ENCODE measurements around the gene SIGLEC1.

SIGLEC1 gene

GRCh38 chr20:3729811-3730540 is 17.6 kb upstream of the SIGLEC1 start:
- Histone ChIP-seq H3K4me2 (ENCODE audit: low read depth, low read length) (no peak overlapping the region), H3K9me2 (replicated peaks; ENCODE audit: insufficient read depth, low read length) (no peaks in the 10 kb centered on the region), H3K4me3 (ENCODE audit: low read length) (no peak overlapping the region), H4K20me1 (ENCODE audit: insufficient read depth, low read length) (no peaks in the 10 kb centered on the region), H2AFZ (ENCODE audit: low read length) (no peak overlapping the region), H3K4me1 (ENCODE audit: low read length) (no peaks in the 10 kb centered on the region), H3K27me3 (replicated peaks; ENCODE audit: insufficient read depth, low read length) (peaks cover 43% of the 10 kb centered on the region), H3K36me3 (replicated peaks; ENCODE audit: insufficient read depth, low read length) (no peaks in the 10 kb centered on the region), H3K79me2 (ENCODE audit: low read length) (no peaks in the 10 kb centered on the region), H3K9me3 (replicated peaks; ENCODE audit: insufficient read depth, low read length) (no peaks in the 10 kb centered on the region), H3K27ac (ENCODE audit: low read length) (no peak overlapping the region), H3F3A (ENCODE audit: insufficient read depth, low read length) (no peaks in the 10 kb centered on the region), H3K9ac (ENCODE audit: low read length) (no peak overlapping the region)
- no peak for DNase-seq
- TF ChIP-seq EZH2 (optimal IDR thresholded peaks at IDR 0.05; ENCODE audit: low read depth, low read length), result no peak
- TF ChIP-seq CTCF (IDR thresholded peaks at IDR 0.05; ENCODE audit: low read length), result no peak
- TF ChIP-seq EZH2phosphoT487 (IDR thresholded peaks at IDR 0.05; ENCODE audit: low read length), result no peak

- no peaks in the 10 kb centered on the region for H3K4me1 ChIP-seq (ENCODE audit: low read length)
- no peaks in the 10 kb centered on the region for H3K79me2 ChIP-seq (ENCODE audit: low read length)
- no peak overlapping the region for H3K27ac ChIP-seq (ENCODE audit: low read length)
- H3F3A ChIP-seq (ENCODE audit: insufficient read depth, low read length), result no peaks in the 10 kb centered on the region
- no peaks in the 10 kb centered on the region for H3K9me3 ChIP-seq (replicated peaks; ENCODE audit: insufficient read depth, low read length)
- peaks cover 43% of the 10 kb centered on the region for H3K27me3 ChIP-seq (replicated peaks; ENCODE audit: insufficient read depth, low read length)
- no peak overlapping the region for H3K4me2 ChIP-seq (ENCODE audit: low read depth, low read length)
- TF ChIP-seq CTCF (IDR thresholded peaks at IDR 0.05; ENCODE audit: low read length) (no peak), EZH2 (optimal IDR thresholded peaks at IDR 0.05; ENCODE audit: low read depth, low read length) (no peak), EZH2phosphoT487 (IDR thresholded peaks at IDR 0.05; ENCODE audit: low read length) (no peak)
- H3K9ac ChIP-seq (ENCODE audit: low read length), result no peak overlapping the region
- H2AFZ ChIP-seq (ENCODE audit: low read length), result no peak overlapping the region
- H3K36me3 ChIP-seq (replicated peaks; ENCODE audit: insufficient read depth, low read length), result no peaks in the 10 kb centered on the region
- no peak overlapping the region for H3K4me3 ChIP-seq (ENCODE audit: low read length)
- no peaks in the 10 kb centered on the region for H4K20me1 ChIP-seq (ENCODE audit: insufficient read depth, low read length)
- no peak for DNase-seq
- no peaks in the 10 kb centered on the region for H3K9me2 ChIP-seq (replicated peaks; ENCODE audit: insufficient read depth, low read length)
These were observed 17.0 kb upstream of the SIGLEC1 start for GRCh38 chr20:3729378-3729777.

- H3F3A ChIP-seq (ENCODE audit: insufficient read depth, low read length), result no peaks in the 10 kb centered on the region
- H4K20me1 ChIP-seq (ENCODE audit: insufficient read depth, low read length), result no peaks in the 10 kb centered on the region
- no peak for DNase-seq
- H3K79me2 ChIP-seq (ENCODE audit: low read length), result no peaks in the 10 kb centered on the region
- no peaks in the 10 kb centered on the region for H3K9me3 ChIP-seq (replicated peaks; ENCODE audit: insufficient read depth, low read length)
- H3K27ac ChIP-seq (ENCODE audit: low read length), result no peak overlapping the region
- peaks cover 43% of the 10 kb centered on the region for H3K27me3 ChIP-seq (replicated peaks; ENCODE audit: insufficient read depth, low read length)
- TF ChIP-seq CTCF (IDR thresholded peaks at IDR 0.05; ENCODE audit: low read length), result no peak
- no peak for TF ChIP-seq EZH2phosphoT487 (IDR thresholded peaks at IDR 0.05; ENCODE audit: low read length)
- no peak for TF ChIP-seq EZH2 (optimal IDR thresholded peaks at IDR 0.05; ENCODE audit: low read depth, low read length)
- H3K9me2 ChIP-seq (replicated peaks; ENCODE audit: insufficient read depth, low read length), result no peaks in the 10 kb centered on the region
- no peaks in the 10 kb centered on the region for H3K4me1 ChIP-seq (ENCODE audit: low read length)
- no peak overlapping the region for H2AFZ ChIP-seq (ENCODE audit: low read length)
- no peaks in the 10 kb centered on the region for H3K36me3 ChIP-seq (replicated peaks; ENCODE audit: insufficient read depth, low read length)
- no peak overlapping the region for H3K4me3 ChIP-seq (ENCODE audit: low read length)
- no peak overlapping the region for H3K9ac ChIP-seq (ENCODE audit: low read length)
- no peak overlapping the region for H3K4me2 ChIP-seq (ENCODE audit: low read depth, low read length)
These were observed 16.5 kb upstream of the SIGLEC1 start for GRCh38 chr20:3728876-3729275.

All from MM.1S (cell line).